Ramos (cell line): ENCODE results near the gene ELMOD2.

ENCODE experiments used
- in situ Hi-C: fragments of 300-500 bp; cut with MboI; formaldehyde crosslinking; loops from one replicate; pipeline ENCODE4 v1.14.3; 2022; ENCODE audit warnings: low sequenced_read_pairs; ENCODE audit not compliant: unreplicated experiment

The ELMOD2 gene

DNA sequence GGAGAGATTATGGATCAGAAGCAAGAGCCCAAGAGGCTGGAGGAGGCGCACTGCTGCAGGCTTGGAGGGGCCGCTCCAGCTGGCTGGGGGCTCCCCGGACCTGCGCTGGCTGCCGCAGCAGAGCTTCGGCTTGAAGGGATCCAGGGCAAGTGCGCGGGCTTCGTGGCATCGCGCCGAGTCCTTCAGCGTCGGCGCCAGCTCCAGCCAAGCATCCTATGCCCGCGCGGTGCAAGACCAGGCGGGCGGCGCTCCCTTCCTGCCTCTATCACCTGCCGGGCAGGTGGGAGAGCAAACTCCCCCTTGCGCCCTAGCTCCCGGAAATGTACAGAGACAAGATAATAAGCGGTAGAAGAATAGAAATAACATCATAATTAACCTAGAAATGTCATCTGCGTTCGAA is 55.3 kb downstream of the ELMOD2 start:
- in situ Hi-C loops = no loop called here

DNA sequence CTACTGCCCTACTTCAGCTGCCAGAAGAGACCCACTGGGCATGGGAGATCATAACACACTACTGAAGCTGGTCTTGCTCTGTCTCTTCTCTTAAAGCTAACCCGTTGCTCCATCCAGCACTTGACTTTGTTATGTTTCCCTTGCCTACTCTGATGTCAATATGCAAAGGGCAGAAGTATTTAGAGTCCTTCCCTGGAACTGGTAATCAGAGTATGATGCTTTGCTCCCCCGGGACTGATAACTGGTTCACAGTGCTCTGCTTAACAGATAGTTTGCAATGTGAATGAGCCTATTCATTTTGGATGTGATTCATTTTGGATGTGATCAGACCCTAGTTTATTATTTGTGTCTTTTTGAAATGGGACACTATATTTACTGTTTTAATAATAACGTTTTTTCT is 57.1 kb downstream of the ELMOD2 start:
- in situ Hi-C loops = no loop called here

DNA sequence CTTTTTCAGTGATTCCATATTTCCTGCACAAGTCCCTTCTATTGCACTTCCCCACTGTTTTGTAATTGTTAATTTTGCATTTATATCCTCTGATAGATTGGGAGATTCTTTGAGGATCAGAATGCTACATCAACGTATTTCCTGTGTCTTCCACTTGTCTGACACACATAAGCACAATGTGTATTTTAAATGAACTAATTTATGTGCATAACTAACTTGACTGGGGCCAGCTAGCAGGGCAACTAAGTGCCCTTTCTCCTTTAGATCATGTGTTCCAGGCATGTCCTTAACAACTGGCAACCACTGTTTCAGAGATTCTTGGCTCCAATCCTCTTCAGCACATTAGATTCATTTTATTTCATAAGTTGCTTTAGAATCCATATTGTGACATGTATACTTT is 60.5 kb downstream of the ELMOD2 start:
- in situ Hi-C loops = no loop called here

DNA sequence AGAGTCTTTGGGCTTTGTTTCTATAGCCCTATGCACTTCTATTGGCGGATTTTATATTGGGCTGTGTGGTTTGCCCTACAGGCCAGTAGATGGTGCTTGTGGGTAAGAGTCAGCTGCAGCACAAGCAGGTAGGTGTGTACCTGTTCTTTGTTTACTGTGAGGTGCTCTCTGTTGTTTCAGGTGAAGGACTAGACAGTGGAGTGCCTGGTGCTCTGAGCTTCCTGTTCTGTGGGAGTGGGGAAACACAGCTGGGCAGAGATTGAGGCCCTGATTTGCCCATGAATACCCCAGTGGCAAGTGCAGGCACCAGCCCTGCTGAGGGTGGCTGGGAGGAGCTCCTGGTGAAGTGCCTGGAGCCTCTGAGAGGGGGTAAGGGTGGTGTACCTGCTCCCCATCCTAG is 71.1 kb downstream of the ELMOD2 start:
- in situ Hi-C loops = no loop called here

DNA sequence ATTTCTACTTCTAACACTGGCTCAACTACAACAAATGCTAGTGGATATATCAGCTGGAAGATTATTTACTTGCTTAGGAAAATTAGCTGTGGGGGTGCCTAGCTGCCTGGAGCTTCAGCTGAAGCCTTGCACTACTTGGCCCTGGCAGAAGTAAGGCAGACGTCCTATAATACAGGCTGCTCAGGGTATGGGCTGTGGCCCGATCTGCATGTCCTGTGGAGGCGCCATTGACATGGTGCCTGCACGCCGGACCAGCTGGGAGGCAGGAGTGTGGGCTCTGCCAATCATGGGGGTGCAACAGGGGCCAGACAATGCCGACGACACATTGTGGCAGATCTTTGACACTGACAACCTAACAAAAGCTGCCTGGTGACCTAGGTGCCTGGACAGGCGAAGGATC is 76.4 kb downstream of the ELMOD2 start:
- in situ Hi-C loops = no loop called here

DNA sequence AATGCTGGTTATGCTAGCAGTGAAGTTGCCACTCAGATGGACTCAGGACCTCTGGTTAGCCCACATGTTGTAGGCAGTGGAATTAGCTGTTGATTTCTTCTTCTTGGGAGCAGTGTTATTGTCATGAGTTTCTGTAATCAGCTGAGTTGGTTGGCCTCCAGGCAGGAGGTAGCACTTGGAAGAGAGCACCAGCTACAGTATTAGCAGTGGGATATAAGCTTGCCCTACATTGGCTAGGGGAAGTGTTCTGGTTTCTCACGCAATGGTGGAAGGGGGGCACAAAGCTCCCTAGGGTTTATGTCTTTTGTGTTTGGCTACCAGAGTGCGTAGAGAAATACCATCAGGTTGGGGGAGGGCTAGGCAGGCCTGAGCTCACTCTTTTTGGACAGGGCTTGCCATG is 78.7 kb downstream of the ELMOD2 start:
- in situ Hi-C loops = no loop called here

DNA sequence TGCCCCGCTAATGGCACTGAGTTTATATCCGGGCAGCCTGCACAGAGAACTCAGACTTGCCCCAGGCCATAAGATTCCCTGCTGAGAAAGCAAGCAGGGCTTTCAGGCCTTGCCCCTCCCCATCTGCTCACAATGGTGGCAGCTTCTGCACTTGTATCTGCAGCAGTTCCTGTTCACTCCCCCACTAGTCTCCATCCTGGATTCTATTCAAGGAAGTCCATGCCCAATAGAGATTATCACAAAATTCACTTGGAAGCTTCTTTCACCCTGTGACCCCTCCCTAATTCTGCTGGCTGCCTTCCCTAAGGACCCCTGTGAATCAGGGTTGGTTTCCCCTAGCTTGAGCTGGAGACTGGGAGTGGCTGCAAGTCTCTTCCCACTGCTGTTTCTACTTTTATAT is 79.3 kb downstream of the ELMOD2 start:
- in situ Hi-C loops = no loop called here
